Esophagus muscularis mucosa (tissue), 4 donors: ENCODE results near the gene MAP4K4.

Experiments used
- CTCF ChIP-seq, 3 experiments: fragments of 200-600 bp in 2 of 3; fragments of 450-650 bp in 1 of 3; sonication (generic) in 2 of 3; IDR thresholded peaks; one replicate each; pipeline ENCODE4 v1.5.1; 2017 to 2019; ENCODE audit warnings: antibody characterized with exemption in 3 of 3, mild to moderate bottlenecking in 2 of 3, moderate library complexity in 1 of 3
- EP300 ChIP-seq: sonication (generic); formaldehyde crosslinking; IDR thresholded peaks from one replicate; pipeline ENCODE4 v1.6.1; 2017; ENCODE audit warnings: antibody characterized with exemption
- POLR2A ChIP-seq: fragments of 450-650 bp; IDR thresholded peaks from one replicate; pipeline ENCODE4 v1.6.1; 2017; ENCODE audit warnings: antibody characterized with exemption, moderate library complexity, mild to moderate bottlenecking, low read depth
- POLR2AphosphoS5 ChIP-seq, 2 donors: sonication (generic); formaldehyde crosslinking; IDR thresholded peaks; one replicate each; pipeline ENCODE4 v1.6.1; 2017; ENCODE audit warnings: antibody characterized with exemption in 2 of 2

- no peak for TF ChIP-seq EP300
- peak; percentile 73 to 86 (median 75) for TF ChIP-seq CTCF (IDR thresholded peaks at IDR 0.05)
- no peak for TF ChIP-seq POLR2A
- peak; percentile 19 to 25 for TF ChIP-seq POLR2AphosphoS5 (IDR thresholded peaks at IDR 0.05)
Measured at GRCh38 chr2:101831351-101831865, 133.9 kb downstream of the MAP4K4 start.
